H1 (cell line): Measurements from ENCODE around the gene PLPPR1.

ENCODE experiments used
- KDM4A ChIP-seq: IDR thresholded peaks from one replicate; pipeline ENCODE4 v1.7.1; 2012; ENCODE audit warnings: low read depth, mild to moderate bottlenecking, moderate library complexity, low read length, inconsistent platforms; ENCODE audit not compliant: severe bottlenecking
- RNF2 ChIP-seq: fragments of 200-900, 300-1000 bp; sonication (generic); IDR thresholded peaks from 2 replicates; pipeline ENCODE4 v1.7.1; 2016; ENCODE audit warnings: borderline replicate concordance, low read depth, mild to moderate bottlenecking, antibody characterized with exemption, low read length; ENCODE audit not compliant: poor library complexity, severe bottlenecking; ENCODE audit errors: missing control alignments

- no peak for TF ChIP-seq KDM4A
- TF ChIP-seq RNF2: no peak
These were observed 101.5 kb downstream of the PLPPR1 start for GRCh38 chr9:101130054-101130453.
